ENCODE measurements around the gene TIMM17B. TPM values are rescaled to one million over a fixed set of nuclear protein-coding genes. Genes with fewer than 3 reads are reported as not detected.

TIMM17B gene
- total RNA-seq, 1 donor from 2014 or later = 70.6 TPM

GRCh38 chrX:48924270-48924669 lies 26.7 kb upstream of the TIMM17B start:
- Mint-ChIP-seq H3K36me3 (ENCODE audit: low read depth, unreplicated experiment) (peaks cover 11% of the 10 kb centered on the region), H3K9me3 (ENCODE audit: unreplicated experiment) (no peaks in the 10 kb centered on the region), H3K27me3 (ENCODE audit: unreplicated experiment) (peaks cover 12% of the 10 kb centered on the region), H3K27ac (ENCODE audit: unreplicated experiment) (peak overlapping the region; percentile 42), H3K4me3 (ENCODE audit: unreplicated experiment) (peak overlapping the region; percentile 56), H3K4me1 (ENCODE audit: unreplicated experiment) (peaks cover 20% of the 10 kb centered on the region)
- DNase-seq (ENCODE audit: low spot score) = no peak
- TF ChIP-seq CTCF (IDR thresholded peaks at IDR 0.05; ENCODE audit: unreplicated experiment) = no peak

- no peak for DNase-seq (ENCODE audit: low spot score)
- Mint-ChIP-seq H3K9me3 (ENCODE audit: unreplicated experiment) (no peaks in the 10 kb centered on the region), H3K4me3 (ENCODE audit: unreplicated experiment) (no peak overlapping the region), H3K36me3 (ENCODE audit: low read depth, unreplicated experiment) (peaks cover 11% of the 10 kb centered on the region), H3K4me1 (ENCODE audit: unreplicated experiment) (peaks cover 20% of the 10 kb centered on the region), H3K27me3 (ENCODE audit: unreplicated experiment) (peaks cover 12% of the 10 kb centered on the region), H3K27ac (ENCODE audit: unreplicated experiment) (no peak overlapping the region)
- no peak for TF ChIP-seq CTCF (IDR thresholded peaks at IDR 0.05; ENCODE audit: unreplicated experiment)
Observed at GRCh38 chrX:48923771-48924170, 26.2 kb upstream of the TIMM17B start.

- Mint-ChIP-seq H3K27me3 (ENCODE audit: unreplicated experiment) (peaks cover 16% of the 10 kb centered on the region), H3K4me1 (ENCODE audit: unreplicated experiment) (peaks cover 20% of the 10 kb centered on the region), H3K4me3 (ENCODE audit: unreplicated experiment) (no peak overlapping the region), H3K27ac (ENCODE audit: unreplicated experiment) (no peak overlapping the region), H3K9me3 (ENCODE audit: unreplicated experiment) (no peaks in the 10 kb centered on the region), H3K36me3 (ENCODE audit: low read depth, unreplicated experiment) (peaks cover 11% of the 10 kb centered on the region)
- DNase-seq (ENCODE audit: low spot score) = no peak
- TF ChIP-seq CTCF (IDR thresholded peaks at IDR 0.05; ENCODE audit: unreplicated experiment) = no peak
Observed at GRCh38 chrX:48920718-48921104, 23.1 kb upstream of the TIMM17B start.

- Mint-ChIP-seq H3K9me3 (ENCODE audit: unreplicated experiment) (no peaks in the 10 kb centered on the region), H3K36me3 (ENCODE audit: low read depth, unreplicated experiment) (peaks cover 11% of the 10 kb centered on the region), H3K27me3 (ENCODE audit: unreplicated experiment) (peaks cover 16% of the 10 kb centered on the region), H3K4me1 (ENCODE audit: unreplicated experiment) (peaks cover 20% of the 10 kb centered on the region), H3K27ac (ENCODE audit: unreplicated experiment) (peak overlapping the region; percentile 63), H3K4me3 (ENCODE audit: unreplicated experiment) (peak overlapping the region; percentile 69)
- TF ChIP-seq CTCF (IDR thresholded peaks at IDR 0.05; ENCODE audit: unreplicated experiment) = no peak
- no peak for DNase-seq (ENCODE audit: low spot score)
Observed at GRCh38 chrX:48919947-48920717, 22.6 kb upstream of the TIMM17B start.

GRCh38 chrX:48919360-48919841 lies 21.8 kb upstream of the TIMM17B start:
- Mint-ChIP-seq H3K4me1 (ENCODE audit: unreplicated experiment) (peaks cover 20% of the 10 kb centered on the region), H3K27ac (ENCODE audit: unreplicated experiment) (peak overlapping the region; percentile 63), H3K36me3 (ENCODE audit: low read depth, unreplicated experiment) (peaks cover 8% of the 10 kb centered on the region), H3K4me3 (ENCODE audit: unreplicated experiment) (peak overlapping the region; percentile 69), H3K27me3 (ENCODE audit: unreplicated experiment) (peaks cover 14% of the 10 kb centered on the region), H3K9me3 (ENCODE audit: unreplicated experiment) (no peaks in the 10 kb centered on the region)
- no peak for TF ChIP-seq CTCF (IDR thresholded peaks at IDR 0.05; ENCODE audit: unreplicated experiment)
- no peak for DNase-seq (ENCODE audit: low spot score)
